ENCODE data around the gene FOXP1.

DNA sequence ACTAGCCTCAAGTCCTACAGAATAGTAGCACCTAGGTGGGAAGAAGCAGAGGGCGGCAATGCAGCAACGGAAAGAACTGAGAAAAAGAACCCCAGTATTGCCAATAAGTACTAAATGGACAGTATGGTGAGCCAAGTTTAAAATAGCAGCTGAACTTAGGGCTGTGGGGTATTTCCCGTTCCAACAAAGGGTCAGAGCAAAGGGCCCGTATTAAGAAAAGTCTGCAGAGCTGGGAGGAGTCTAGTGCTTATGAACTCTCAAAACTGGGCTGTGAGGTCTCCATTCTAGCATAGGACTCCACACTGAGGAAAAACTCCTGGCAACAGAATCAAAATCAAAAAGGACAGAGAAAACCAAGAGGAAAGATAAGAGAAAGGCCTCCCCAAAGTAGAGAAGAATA lies 250.7 kb downstream of the FOXP1 start:
- TF ChIP-seq, protein P1, sequence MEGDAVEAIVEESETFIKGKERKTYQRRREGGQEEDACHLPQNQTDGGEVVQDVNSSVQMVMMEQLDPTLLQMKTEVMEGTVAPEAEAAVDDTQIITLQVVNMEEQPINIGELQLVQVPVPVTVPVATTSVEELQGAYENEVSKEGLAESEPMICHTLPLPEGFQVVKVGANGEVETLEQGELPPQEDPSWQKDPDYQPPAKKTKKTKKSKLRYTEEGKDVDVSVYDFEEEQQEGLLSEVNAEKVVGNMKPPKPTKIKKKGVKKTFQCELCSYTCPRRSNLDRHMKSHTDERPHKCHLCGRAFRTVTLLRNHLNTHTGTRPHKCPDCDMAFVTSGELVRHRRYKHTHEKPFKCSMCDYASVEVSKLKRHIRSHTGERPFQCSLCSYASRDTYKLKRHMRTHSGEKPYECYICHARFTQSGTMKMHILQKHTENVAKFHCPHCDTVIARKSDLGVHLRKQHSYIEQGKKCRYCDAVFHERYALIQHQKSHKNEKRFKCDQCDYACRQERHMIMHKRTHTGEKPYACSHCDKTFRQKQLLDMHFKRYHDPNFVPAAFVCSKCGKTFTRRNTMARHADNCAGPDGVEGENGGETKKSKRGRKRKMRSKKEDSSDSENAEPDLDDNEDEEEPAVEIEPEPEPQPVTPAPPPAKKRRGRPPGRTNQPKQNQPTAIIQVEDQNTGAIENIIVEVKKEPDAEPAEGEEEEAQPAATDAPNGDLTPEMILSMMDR (conservative IDR thresholded peaks at IDR 0.05 in 1 of 2, IDR thresholded peaks at IDR 0.05 in 1 of 2; ENCODE audit: extremely low read depth in 1 of 2, insufficient read depth in 1 of 2, low read depth in 1 of 2, low read length in 2 of 2), result no peak
- no peak for TF ChIP-seq EZH2 (IDR thresholded peaks at IDR 0.05; ENCODE audit: borderline replicate concordance, low read length)

Measured in mammary epithelial cell (primary cell).